HL-60 (cell line): ENCODE data around the gene TIAM1.

ENCODE experiments used
- DNase-seq, 2 experiments: peaks; one replicate each; pipeline ENCODE4 v3.0.0-alpha.2; 2010 to 2020; ENCODE audit warnings: low read depth in 1 of 2, low spot score in 1 of 2
- H3K27ac ChIP-seq: fragments of 250-450 bp; sonication (Bioruptor Pico); replicated peaks from 2 replicates; pipeline ENCODE4 v1.5.1; 2020; ENCODE audit warnings: mild to moderate bottlenecking, moderate library complexity
- H3K27me3 ChIP-seq: fragments of 250-450 bp; sonication (Bioruptor Pico); 2 replicates; pipeline ENCODE4 v1.5.1; 2021; ENCODE audit warnings: mild to moderate bottlenecking, moderate library complexity; ENCODE audit not compliant: insufficient read depth, poor library complexity, severe bottlenecking
- H3K4me3 ChIP-seq: replicated peaks from 2 replicates; pipeline ENCODE4 v1.5.1; 2011; ENCODE audit warnings: mild to moderate bottlenecking, control low read depth, low read length; ENCODE audit not compliant: insufficient read depth
- GABPA ChIP-seq: IDR thresholded peaks from 2 replicates; pipeline ENCODE4 v1.6.1; 2012; ENCODE audit warnings: low read depth
- POLR2AphosphoS5 ChIP-seq: IDR thresholded peaks from 2 replicates; pipeline ENCODE4 v1.6.1; 2012; ENCODE audit warnings: low read depth
- SPI1 ChIP-seq: IDR thresholded peaks from 2 replicates; pipeline ENCODE4 v1.6.1; 2012; ENCODE audit warnings: low read depth, mild to moderate bottlenecking, borderline replicate concordance
- TF ChIP-seq, protein P1 (sequence below): IDR thresholded peaks from 2 replicates; pipeline ENCODE4 v1.6.1; 2012; ENCODE audit warnings: low read depth; ENCODE audit not compliant: insufficient replicate concordance
- TF ChIP-seq, protein P2 (sequence below): IDR thresholded peaks from one replicate; pipeline ENCODE4 v1.5.1; 2011; ENCODE audit warnings: low read length, control low read depth, inconsistent platforms; ENCODE audit not compliant: insufficient read depth

The TIAM1 gene

DNA sequence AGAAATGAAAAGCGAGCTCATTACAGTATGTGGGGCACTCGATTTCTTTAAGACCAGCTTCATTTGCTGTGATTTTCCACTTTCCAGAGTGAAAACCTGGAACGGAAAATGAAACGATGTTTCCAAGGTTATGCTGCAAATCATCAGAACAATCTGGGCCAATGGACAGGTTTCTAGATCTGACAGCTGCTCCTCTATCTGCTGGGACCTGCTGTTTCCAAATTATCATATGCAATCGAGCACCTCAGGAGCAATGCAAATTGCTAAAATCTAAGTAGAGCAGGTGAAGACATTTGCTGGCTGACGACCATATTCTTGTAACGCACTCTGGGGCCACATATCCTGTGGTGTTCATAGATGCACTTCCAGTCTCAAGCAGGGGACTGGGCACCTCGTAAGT, 39.7 kb upstream of the TIAM1 start:
- Histone ChIP-seq H3K27ac (no peak overlapping the region), H3K27me3 (no peaks in the 10 kb centered on the region), H3K4me3 (no peak overlapping the region)
- no peak for DNase-seq
- TF ChIP-seq, protein P1, sequence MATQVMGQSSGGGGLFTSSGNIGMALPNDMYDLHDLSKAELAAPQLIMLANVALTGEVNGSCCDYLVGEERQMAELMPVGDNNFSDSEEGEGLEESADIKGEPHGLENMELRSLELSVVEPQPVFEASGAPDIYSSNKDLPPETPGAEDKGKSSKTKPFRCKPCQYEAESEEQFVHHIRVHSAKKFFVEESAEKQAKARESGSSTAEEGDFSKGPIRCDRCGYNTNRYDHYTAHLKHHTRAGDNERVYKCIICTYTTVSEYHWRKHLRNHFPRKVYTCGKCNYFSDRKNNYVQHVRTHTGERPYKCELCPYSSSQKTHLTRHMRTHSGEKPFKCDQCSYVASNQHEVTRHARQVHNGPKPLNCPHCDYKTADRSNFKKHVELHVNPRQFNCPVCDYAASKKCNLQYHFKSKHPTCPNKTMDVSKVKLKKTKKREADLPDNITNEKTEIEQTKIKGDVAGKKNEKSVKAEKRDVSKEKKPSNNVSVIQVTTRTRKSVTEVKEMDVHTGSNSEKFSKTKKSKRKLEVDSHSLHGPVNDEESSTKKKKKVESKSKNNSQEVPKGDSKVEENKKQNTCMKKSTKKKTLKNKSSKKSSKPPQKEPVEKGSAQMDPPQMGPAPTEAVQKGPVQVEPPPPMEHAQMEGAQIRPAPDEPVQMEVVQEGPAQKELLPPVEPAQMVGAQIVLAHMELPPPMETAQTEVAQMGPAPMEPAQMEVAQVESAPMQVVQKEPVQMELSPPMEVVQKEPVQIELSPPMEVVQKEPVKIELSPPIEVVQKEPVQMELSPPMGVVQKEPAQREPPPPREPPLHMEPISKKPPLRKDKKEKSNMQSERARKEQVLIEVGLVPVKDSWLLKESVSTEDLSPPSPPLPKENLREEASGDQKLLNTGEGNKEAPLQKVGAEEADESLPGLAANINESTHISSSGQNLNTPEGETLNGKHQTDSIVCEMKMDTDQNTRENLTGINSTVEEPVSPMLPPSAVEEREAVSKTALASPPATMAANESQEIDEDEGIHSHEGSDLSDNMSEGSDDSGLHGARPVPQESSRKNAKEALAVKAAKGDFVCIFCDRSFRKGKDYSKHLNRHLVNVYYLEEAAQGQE: no peak
- TF ChIP-seq, protein P2, sequence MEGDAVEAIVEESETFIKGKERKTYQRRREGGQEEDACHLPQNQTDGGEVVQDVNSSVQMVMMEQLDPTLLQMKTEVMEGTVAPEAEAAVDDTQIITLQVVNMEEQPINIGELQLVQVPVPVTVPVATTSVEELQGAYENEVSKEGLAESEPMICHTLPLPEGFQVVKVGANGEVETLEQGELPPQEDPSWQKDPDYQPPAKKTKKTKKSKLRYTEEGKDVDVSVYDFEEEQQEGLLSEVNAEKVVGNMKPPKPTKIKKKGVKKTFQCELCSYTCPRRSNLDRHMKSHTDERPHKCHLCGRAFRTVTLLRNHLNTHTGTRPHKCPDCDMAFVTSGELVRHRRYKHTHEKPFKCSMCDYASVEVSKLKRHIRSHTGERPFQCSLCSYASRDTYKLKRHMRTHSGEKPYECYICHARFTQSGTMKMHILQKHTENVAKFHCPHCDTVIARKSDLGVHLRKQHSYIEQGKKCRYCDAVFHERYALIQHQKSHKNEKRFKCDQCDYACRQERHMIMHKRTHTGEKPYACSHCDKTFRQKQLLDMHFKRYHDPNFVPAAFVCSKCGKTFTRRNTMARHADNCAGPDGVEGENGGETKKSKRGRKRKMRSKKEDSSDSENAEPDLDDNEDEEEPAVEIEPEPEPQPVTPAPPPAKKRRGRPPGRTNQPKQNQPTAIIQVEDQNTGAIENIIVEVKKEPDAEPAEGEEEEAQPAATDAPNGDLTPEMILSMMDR: no peak
- TF ChIP-seq SPI1: no peak
- no peak for TF ChIP-seq GABPA
- TF ChIP-seq POLR2AphosphoS5: no peak

DNA sequence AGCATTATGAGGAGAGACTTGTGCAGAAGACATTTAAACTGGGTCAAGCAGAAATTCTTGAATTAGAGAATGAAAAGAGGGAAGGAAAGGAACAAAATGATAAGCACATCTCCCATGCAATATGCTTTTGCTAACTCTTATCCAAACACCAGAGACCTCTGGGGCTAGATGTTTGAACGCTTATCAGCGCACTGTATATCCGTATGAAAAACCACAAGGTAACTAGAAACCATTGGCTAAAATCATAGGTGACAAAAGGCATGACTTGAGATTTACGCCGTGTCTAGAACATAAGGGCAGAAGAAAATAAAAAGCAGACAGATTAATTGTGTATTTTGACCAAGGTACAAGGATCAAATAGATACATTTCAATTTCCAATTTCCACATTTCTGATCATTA, 38.0 kb upstream of the TIAM1 start:
- TF ChIP-seq, protein P1: no peak
- no peak for TF ChIP-seq GABPA
- TF ChIP-seq, protein P2: no peak
- no peak for TF ChIP-seq POLR2AphosphoS5
- no peak for TF ChIP-seq SPI1
- Histone ChIP-seq H3K27me3 (no peaks in the 10 kb centered on the region), H3K4me3 (no peak overlapping the region), H3K27ac (no peak overlapping the region)
- no peak for DNase-seq

DNA sequence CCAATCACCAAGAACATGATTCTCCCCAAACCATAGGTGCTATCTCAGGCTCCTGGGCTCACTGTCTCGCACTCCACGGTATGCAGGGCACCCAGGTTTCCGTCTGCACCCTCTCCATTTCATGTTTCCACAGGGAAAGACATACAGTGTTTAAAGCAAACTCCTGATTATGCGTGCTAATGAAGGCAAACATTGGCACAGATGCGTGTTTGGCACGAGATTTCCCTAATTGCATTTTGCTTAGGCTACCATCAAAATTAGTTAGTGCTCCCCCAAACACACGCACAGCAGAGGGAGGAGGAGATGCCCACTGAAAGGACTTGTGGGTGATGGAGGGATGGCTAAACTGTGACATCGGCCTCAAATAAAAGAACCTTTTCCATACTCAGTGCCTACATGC, 32.2 kb upstream of the TIAM1 start:
- H3K4me3 ChIP-seq: no peak overlapping the region
- TF ChIP-seq GABPA: no peak
- TF ChIP-seq, protein P1: no peak
- TF ChIP-seq, protein P2: no peak
- no peak for TF ChIP-seq POLR2AphosphoS5
- TF ChIP-seq SPI1: no peak

More for the DNA sequence above, 32.2 kb upstream of the TIAM1 start:
- Histone ChIP-seq H3K27me3 (no peaks in the 10 kb centered on the region), H3K27ac (no peak overlapping the region)
- no peak for DNase-seq
